Mesenteric fat pad (tissue), 1 donor: Measurements from ENCODE around the gene LAMTOR1. TPM values are rescaled to one million over a fixed set of nuclear protein-coding genes. Genes with fewer than 3 reads are reported as not detected.
"Not testable (repeated sequence)": the region's sequence is repeated elsewhere in the genome, so short reads cannot be mapped to it uniquely, and the experiment has no call there.

Experiments
- DNase-seq: peaks from one replicate; pipeline ENCODE4 v3.0.0-alpha.2; 2020; ENCODE audit warnings: low spot score
- long read RNA-seq: library from polyadenylated mRNA; unstranded; transcript quantifications from one replicate; pipeline ENCODE4 v2.0.0, GENCODE V29; 2020
- total RNA-seq: library from RNA; stranded (reverse); fragmentation: NEBNext Ultra II Directional; extraction: Animal tissue kit (Norgen Biotek cat#: 25700); gene quantifications from one replicate; pipeline ENCODE4 v1.2.1, GENCODE V29; 2021
- donor health status: DM: yes; HTN: yes; CAD: no.

LAMTOR1 gene
- total RNA-seq = 117 TPM
- long read RNA-seq, transcript LAMTOR1-201 (5 exons, 1,179 nt) = major isoform, 127 of 132 reads
- long read RNA-seq, partial matches to known transcripts = 3 of 132 reads
- long read RNA-seq, other reads (novel, unspliced or antisense) = 1 of 132 reads

- DNase-seq = peak; percentile 100
Measured at GRCh38 chr11:72102946-72103753, at the start of gene LAMTOR1. TSS of gene LAMTOR1 (minus strand) at chr11:72103297. CDS start at chr11:72103224, 73 bp downstream.

- no peak for DNase-seq
Measured at GRCh38 chr11:72150882-72151281, 47.8 kb upstream of the LAMTOR1 start.

GRCh38 chr11:72146625-72147024, 43.5 kb upstream of the LAMTOR1 start:
- no peak for DNase-seq

- DNase-seq = no peak
Measured at GRCh38 chr11:72144807-72145565, 41.9 kb upstream of the LAMTOR1 start.

- not testable (repeated sequence) for DNase-seq
Measured at GRCh38 chr11:72142543-72142942, 39.4 kb upstream of the LAMTOR1 start.

GRCh38 chr11:72142086-72142485, 39.0 kb upstream of the LAMTOR1 start:
- DNase-seq = not testable (repeated sequence)

GRCh38 chr11:72141066-72141465, 38.0 kb upstream of the LAMTOR1 start:
- DNase-seq = no peak

GRCh38 chr11:72140661-72141060, 37.6 kb upstream of the LAMTOR1 start:
- no peak for DNase-seq

- DNase-seq = peak; percentile 86
Measured at GRCh38 chr11:72139500-72139899, 36.4 kb upstream of the LAMTOR1 start.

GRCh38 chr11:72138821-72139390, 35.8 kb upstream of the LAMTOR1 start:
- DNase-seq = peak; percentile 76

- peak; percentile 80 for DNase-seq
Measured at GRCh38 chr11:72136684-72137262, 33.7 kb upstream of the LAMTOR1 start.

GRCh38 chr11:72135891-72136683, 33.0 kb upstream of the LAMTOR1 start:
- no peak for DNase-seq

GRCh38 chr11:72135473-72135872, 32.4 kb upstream of the LAMTOR1 start, which contains the start of gene FOLR3:
TSS of gene FOLR3 (plus strand) at chr11:72135725. CDS start at chr11:72135953, 228 bp downstream.
- DNase-seq = peak; percentile 69

- DNase-seq = no peak
Measured at GRCh38 chr11:72132646-72133045, 29.5 kb upstream of the LAMTOR1 start.

GRCh38 chr11:72129381-72129780, 26.3 kb upstream of the LAMTOR1 start:
- no peak for DNase-seq

- DNase-seq = no peak
Measured at GRCh38 chr11:72127923-72128322, 24.8 kb upstream of the LAMTOR1 start.

GRCh38 chr11:72125956-72126355, 22.9 kb upstream of the LAMTOR1 start:
- no peak for DNase-seq

GRCh38 chr11:72124046-72124445, 20.9 kb upstream of the LAMTOR1 start:
- DNase-seq = no peak

GRCh38 chr11:72123117-72123653, 20.1 kb upstream of the LAMTOR1 start:
- no peak for DNase-seq

- DNase-seq = no peak
Measured at GRCh38 chr11:72122607-72123006, 19.5 kb upstream of the LAMTOR1 start.
